SKM-1 (cell line): ENCODE measurements around the gene PDZRN3.

Experiments
- DNase-seq: peaks from one replicate; lab custom pipeline; 2025; ENCODE audit not compliant: unreplicated experiment; lab: John Stamatoyannopoulos, UW

Gene PDZRN3

DNA sequence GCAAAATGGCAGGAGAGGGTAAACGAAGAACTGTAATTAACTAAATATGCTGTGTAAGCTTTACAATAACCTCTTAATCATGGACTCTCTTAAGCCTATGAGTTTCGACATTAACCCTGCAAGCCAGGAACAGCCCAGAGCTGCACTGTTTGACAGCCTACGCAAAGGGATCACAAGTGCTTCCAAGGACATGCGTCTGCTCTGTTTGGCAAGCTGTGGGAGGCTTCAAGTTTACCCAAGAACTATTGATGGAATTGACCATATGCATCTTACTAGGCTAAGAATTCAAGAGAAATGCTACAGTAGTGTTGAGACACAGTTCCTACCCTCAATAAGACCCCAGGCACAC, 66.0 kb downstream of the PDZRN3 start:
- DNase-seq, result no peak

DNA sequence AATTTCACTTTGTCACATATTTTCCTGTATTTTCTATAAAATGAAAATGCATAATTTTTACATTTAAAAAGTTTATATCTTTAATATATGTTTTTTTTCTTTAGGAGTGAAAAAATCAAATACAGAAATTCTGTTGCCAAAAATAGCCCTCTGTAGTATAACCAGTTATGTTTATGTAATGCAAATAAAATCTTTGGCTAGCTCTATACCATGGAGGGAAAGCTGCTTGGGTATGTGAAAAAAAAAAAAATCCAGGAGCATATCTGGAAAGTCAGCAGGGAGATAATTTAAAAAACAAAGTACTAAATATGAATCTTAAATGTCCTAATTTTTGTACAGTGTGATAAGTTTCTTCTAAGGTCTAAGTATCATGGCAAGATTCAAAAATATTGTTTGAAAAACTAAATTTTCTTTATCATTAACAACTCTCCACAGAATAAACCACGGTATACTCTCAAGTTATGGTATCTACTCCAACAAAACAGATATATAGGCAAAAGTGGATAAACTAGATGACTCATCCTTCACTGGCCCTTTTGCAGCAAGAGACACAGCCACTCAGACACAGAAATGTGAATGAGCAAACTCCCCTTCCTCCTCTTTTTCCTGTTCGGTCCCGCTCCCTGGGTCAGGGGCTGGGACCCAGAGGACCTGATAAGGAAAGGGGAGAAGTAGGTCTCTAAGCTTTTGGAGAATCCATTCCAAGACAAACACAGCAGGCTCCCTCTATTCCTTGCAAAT, 66.6 kb downstream of the PDZRN3 start:
- no peak for DNase-seq

GRCh38 chr3:73556520-73557372, 68.0 kb downstream of the PDZRN3 start:
- DNase-seq, result no peak

GRCh38 chr3:73555076-73555475, 69.7 kb downstream of the PDZRN3 start:
- no peak for DNase-seq

DNA sequence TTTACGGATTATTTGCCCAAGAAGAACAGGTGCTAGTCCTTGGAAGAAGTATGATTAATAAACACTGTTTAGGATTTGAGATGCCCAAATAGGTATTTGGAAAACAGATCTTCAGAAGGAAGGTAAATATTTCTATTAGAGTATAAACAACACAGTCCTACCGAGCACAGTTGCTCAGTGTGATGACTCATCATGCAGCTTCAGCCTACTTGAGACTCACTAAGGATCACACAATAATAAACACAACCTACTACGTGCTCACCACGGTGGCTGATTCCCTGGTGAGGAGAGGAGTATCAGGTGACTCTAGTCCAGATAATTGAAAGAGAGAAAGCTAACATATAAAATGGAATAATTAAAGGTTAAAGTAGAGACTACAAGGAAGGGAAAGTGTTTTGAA, 72.0 kb downstream of the PDZRN3 start:
- no peak for DNase-seq

DNA sequence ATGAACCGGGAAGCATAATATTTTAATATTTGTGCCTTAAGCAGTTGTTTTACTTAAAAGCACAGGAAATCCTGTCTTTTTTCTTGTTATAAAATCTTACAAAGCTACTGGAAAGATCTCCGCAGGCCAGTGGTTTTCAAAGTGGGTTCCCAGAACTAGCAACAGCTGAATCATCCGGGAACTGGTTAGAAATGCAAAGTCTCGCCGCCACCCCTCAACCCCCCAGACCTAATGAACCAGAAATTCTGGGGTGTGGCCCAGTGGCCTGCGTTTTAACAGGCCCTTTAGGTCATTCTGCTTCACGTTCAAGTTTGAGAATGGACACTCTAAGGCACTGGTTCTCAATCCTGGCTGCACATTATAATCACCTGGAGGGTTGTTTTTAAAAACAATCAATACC, 74.7 kb downstream of the PDZRN3 start:
- no peak for DNase-seq

DNA sequence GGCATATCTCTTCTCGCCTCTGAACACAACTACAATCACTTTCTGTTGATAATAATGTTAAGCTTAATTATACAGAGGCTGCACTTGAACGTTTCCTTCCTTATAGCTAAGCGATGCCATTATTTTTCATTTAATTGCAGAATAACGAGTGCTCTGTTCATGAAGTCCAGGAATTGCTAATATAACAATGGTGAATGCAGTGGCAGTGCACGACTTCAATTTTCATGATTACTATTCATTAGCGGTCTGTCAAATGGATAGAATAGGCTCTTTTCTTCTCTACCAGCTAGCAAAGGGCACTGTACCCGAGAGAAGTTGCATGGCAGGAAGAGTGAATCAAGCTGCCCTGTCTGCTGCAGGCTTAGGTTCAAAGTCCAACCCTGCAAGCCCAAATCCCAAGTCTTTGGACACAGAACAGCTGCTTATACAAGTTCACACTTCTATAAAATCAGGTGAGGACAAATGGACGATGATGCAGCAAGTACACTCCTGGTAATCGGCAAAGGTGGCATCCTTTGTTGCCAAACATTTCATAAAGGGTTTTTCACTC, 75.6 kb downstream of the PDZRN3 start:
- no peak for DNase-seq

DNA sequence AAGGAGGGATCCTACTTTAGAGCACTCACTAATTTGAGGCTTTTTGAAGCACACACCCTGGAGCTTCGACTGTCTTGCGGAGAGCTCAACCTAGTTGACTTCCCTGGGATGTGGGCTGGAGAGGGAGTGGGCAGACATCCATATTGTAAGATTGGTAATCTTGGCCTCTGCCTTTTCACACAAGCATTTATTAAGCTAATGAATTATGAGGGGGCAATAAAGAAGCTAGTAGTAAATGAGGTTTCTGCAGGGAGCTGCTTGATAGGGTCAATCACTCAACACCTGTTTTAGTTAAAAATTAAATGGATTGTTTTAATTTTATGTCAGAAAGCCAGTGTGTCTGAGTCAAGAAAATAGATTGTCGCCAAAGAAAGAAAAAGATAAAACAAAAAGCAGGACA, 76.3 kb downstream of the PDZRN3 start:
- no peak for DNase-seq

DNA sequence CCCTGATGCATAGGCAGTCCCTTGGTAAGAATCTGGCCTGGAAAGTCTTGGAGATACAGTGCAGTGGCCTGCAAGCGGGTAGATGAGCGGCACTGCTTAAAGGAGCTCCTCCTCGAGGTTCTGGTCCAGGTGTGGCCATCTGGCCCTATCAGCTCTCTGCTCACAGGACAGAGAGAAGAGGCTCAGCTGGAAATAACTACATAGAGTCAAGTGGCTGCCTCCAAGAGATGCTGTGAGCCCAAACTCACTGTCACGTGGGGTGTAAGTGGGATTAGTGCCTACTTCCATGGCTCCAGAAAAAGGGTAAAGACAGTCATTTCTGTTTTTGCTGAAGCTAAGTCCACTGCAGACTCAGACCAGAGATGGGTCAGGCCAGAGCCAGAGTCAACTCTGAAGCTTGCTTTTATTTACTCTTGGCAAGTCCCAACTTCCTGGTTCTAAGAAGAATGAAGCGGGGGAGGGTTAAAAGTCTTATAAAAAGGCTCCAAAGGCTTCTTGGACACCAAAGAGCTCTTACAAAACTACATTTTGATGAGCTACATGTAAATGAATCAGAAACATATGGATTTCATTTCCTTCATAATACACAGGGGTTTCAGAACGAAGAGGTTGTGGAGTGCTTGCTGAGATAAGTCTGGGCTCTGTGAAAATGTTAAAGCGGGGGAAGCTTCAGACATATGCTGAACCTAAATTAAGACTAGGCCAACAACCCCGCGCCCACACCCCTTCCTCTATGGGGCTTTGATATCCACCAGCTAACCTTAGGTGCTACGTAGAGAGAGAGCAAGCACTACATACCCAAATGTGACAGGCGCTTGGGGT, 77.1 kb downstream of the PDZRN3 start:
- DNase-seq, result no peak

DNA sequence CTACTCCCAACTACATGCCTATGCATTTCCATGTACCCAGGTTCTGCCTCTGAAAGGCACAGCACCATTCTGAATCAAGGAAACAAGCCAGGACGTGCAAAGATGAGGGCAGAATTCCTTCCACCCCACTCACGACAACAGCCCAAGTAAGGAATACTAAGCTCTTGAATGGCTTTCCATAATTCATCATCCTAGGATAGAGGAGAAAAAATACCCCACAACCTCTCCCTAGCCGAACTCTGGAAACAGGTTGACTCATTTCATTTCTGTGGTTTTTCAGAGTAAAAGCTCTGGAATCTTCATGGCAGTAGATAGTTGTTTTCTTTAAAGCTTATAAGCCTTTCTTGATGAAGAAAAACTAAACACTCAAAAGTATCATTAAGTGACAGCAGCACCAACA, 77.8 kb downstream of the PDZRN3 start:
- DNase-seq, result no peak

DNA sequence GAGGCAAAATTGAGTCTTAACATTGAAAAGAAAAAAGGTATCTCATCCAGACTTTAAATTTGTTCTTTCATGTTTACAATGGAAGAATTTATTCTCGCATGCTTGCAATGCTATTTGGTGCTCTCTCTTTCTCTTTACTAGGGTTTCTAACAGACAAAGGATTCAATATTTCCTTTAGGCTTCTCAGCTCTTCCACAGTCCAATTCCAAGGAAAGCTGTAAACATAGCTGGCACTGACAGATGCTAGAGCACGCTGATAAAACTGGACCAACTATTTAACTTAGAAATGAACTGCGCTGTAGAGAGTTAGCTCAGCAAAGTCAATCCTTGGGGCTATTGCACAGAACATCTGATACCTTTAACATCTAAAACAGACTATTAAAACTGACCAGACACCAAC, 81.3 kb downstream of the PDZRN3 start:
- no peak for DNase-seq

- DNase-seq, result no peak
These were observed 82.6 kb downstream of the PDZRN3 start for GRCh38 chr3:73542136-73542535.

DNA sequence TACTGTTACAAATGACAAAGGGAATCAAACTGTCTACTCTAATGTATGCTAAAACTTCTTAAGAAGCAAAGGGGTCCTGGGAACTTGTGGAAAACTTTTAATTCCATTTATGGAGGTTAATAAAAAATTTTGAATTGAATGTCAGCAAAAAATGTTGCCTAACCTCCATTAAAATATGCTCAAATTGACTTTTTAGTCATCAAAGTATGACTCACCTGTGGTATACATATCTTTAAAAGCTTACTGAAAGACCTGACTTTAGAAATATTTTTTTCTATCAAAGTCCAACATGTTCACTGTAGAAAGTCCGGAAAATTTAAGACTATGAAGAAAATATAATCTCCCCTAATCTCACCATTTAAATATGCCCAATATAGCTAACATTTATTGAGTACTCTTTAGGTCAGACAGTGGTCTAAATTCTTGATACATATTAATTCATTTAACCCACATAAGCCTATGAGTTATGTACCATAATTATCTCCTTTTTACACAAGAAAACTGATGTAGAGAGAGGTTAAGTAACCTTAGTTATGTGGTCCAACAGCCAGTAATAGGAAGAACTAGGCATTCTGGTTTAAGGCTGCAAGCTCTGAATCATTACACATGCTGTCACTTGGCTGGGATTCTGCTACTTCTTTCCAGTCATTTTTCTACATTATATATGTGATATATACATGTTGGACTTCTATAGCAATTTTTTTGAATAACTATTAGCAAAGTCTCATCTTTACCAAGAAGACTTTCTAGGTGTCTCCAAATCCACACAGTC, 83.6 kb downstream of the PDZRN3 start:
- no peak for DNase-seq

- DNase-seq, result no peak
These were observed 86.3 kb downstream of the PDZRN3 start for GRCh38 chr3:73538486-73538885.

- DNase-seq, result no peak
These were observed 87.8 kb downstream of the PDZRN3 start for GRCh38 chr3:73536952-73537351.

DNA sequence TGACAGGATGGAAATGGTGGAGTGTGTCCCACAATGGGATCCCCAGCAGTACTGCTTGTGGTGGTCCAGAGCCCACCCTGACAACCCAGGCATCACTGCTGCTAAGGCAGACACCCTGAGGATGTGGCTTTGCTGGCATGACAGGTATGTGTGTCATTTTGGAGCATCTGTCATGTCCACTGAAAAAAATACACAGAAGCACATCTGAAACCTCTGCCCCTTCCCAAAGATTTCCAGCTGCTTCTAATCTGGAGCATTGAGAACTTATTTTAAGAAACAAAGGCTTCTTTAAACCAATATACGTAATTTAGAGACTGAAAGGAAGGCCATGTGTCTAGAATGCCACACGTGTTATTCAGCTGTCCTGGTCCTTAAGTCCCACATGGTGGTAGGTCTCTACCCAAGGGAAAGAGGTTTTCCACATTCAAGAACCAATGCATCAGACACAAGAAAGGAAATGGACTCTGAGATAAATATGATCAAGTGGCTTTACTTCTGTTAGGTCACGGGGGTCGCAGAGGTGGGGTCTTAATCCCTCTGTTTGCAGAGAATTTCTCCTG, 88.3 kb downstream of the PDZRN3 start:
- no peak for DNase-seq

DNA sequence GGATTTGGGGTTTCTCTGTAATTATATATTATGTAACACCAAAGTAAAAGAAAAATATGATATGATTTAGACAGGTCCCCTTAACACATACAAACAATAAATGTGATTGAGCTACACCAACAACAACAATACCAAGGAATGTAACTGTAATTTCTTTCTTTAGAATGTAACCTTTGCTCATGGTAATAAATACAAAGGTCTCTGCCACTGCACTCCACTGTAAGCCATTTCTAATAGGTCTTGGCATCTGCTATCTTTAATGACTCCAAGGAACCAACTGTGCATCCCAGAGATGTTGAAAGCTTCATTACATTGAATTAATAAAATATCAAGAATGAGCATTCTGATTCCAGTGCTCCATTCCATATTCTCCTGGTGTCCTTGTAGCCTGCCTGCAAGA, 88.8 kb downstream of the PDZRN3 start:
- no peak for DNase-seq

GRCh38 chr3:73535137-73535536, 89.6 kb downstream of the PDZRN3 start:
- no peak for DNase-seq

DNA sequence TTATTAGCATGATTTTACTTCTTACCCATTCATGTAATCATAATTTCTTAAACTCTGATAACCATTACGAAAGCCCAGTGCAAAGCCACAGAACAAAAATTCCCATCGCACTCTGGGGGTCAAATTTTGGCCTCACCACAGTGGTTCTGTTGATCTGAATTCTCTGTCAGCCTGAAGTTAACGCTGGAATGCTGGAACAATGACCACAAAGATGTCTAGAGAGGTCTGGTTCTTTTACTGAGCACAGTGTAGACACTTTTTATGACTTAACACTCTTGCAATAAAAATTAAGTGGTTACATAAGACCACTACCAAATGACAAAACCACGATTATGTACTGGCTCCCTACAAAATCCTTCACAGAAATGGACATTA, 94.7 kb downstream of the PDZRN3 start:
- no peak for DNase-seq

DNA sequence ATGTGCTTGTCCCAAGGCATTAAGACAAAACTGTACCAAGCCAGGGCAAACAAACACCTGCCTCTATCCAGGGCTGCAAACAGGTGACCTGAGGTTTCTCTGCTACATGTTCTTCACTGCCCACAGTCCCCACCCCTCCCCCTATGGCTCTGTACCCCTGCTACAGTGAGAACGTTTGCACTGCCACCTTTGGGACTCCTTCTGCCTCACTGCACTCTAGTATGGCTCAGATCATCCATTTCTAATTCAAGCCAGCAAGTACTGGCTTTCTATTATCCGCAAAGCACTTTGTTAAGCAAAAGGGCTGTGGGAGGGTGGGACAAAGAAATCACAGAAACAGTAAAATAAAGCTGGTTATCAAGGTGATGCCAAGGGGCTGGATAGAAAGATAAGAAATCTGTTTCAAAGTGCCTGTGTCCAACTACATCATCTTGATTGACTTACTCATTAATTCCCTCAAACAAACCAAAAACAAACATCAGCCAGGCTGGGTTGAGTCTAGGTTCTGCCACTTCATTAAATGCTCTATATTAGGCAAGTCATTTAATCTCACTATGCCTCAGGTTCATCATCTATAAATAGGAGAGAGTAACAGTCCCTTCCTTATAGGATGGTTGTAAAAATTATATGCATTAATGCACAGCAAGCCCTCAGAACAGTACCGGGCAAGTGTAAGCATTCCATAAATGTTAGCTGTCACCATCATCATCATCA, 95.3 kb downstream of the PDZRN3 start:
- no peak for DNase-seq
